ENCODE results near the gene BCL2L14. TPM values are rescaled to one million over a fixed set of nuclear protein-coding genes. Genes with fewer than 3 reads are reported as not detected.

The BCL2L14 gene
- total RNA-seq, 1 experiment from 2014 or later, result not detected

- POLR2A ChIA-PET (ENCODE audit: unreplicated experiment), result no interaction called here
- no peaks in the 10 kb centered on the region for H3K79me2 ChIP-seq (ENCODE audit: low read length)
- DNase-seq (no peak), ATAC-seq (no peak)
- no peak overlapping the region for H3K27ac ChIP-seq (ENCODE audit: low read length)
- H3K9ac ChIP-seq (ENCODE audit: low read length), result no peak overlapping the region
- no peak overlapping the region for H3K4me3 ChIP-seq (ENCODE audit: low read length)
- peaks cover 3% of the 10 kb centered on the region; the same call in 1 of the 2 replicates for H3K4me1 ChIP-seq (ENCODE audit: insufficient read depth, low read length)
- intact Hi-C loops (cut with micrococcal nuclease), result no loop called here
- no peaks in the 10 kb centered on the region for H3K27me3 ChIP-seq (ENCODE audit: low read length)
- no peak overlapping the region for H2AFZ ChIP-seq (ENCODE audit: low read length)
- CTCF ChIA-PET, result no interaction called here
- H3F3A ChIP-seq (ENCODE audit: low read length, unreplicated experiment), result no peaks in the 10 kb centered on the region
- H3K36me3 ChIP-seq (ENCODE audit: low read depth, low read length), result no peaks in the 10 kb centered on the region
- no peak for TF ChIP-seq CTCF (conservative IDR thresholded peaks at IDR 0.05; ENCODE audit: low read depth, low read length)
- no peak for TF ChIP-seq EZH2 (IDR thresholded peaks at IDR 0.05; ENCODE audit: low read length, unreplicated experiment)
- TF ChIP-seq EZH2phosphoT487 (IDR thresholded peaks at IDR 0.05; ENCODE audit: borderline replicate concordance, low read length), result no peak
- H3K9me2 ChIP-seq (replicated peaks; ENCODE audit: low read length), result no peaks in the 10 kb centered on the region
- no TSS peak for BruUV-seq (replicated peaks)
- no peak overlapping the region for H3K4me2 ChIP-seq (ENCODE audit: low read length)
- no peaks in the 10 kb centered on the region for H4K20me1 ChIP-seq (ENCODE audit: low read length)
- H3K9me3 ChIP-seq (ENCODE audit: low read length), result no peaks in the 10 kb centered on the region
Measured at GRCh38 chr12:12023456-12023855, 47.3 kb upstream of the BCL2L14 start.

GRCh38 chr12:12024911-12025682, 45.6 kb upstream of the BCL2L14 start:
- ATAC-seq, result no peak

More at GRCh38 chr12:12024911-12025682, 45.6 kb upstream of the BCL2L14 start:
- H3F3A ChIP-seq (ENCODE audit: low read length, unreplicated experiment), result no peaks in the 10 kb centered on the region
- H3K79me2 ChIP-seq (ENCODE audit: low read length), result no peaks in the 10 kb centered on the region
- no peak for TF ChIP-seq EZH2phosphoT487 (IDR thresholded peaks at IDR 0.05; ENCODE audit: borderline replicate concordance, low read length)
- no peak for TF ChIP-seq CTCF (conservative IDR thresholded peaks at IDR 0.05; ENCODE audit: low read depth, low read length)
- TF ChIP-seq EZH2 (IDR thresholded peaks at IDR 0.05; ENCODE audit: low read length, unreplicated experiment), result no peak
- H2AFZ ChIP-seq (ENCODE audit: low read length), result no peak overlapping the region
- no peak overlapping the region for H3K27ac ChIP-seq (ENCODE audit: low read length)
- BruUV-seq (replicated peaks), result no TSS peak
- H3K4me2 ChIP-seq (ENCODE audit: low read length), result no peak overlapping the region
- intact Hi-C loops (cut with micrococcal nuclease), result no loop called here
- H3K9me3 ChIP-seq (ENCODE audit: low read length), result no peaks in the 10 kb centered on the region
- no peaks in the 10 kb centered on the region for H4K20me1 ChIP-seq (ENCODE audit: low read length)
- ChIA-PET POLR2A (ENCODE audit: unreplicated experiment) (no interaction called here), CTCF (no interaction called here)
- H3K4me3 ChIP-seq (ENCODE audit: low read length), result no peak overlapping the region
- no peak overlapping the region for H3K9ac ChIP-seq (ENCODE audit: low read length)
- no peaks in the 10 kb centered on the region for H3K27me3 ChIP-seq (ENCODE audit: low read length)
- H3K36me3 ChIP-seq (ENCODE audit: low read depth, low read length), result no peaks in the 10 kb centered on the region
- no peak for DNase-seq
- no peaks in the 10 kb centered on the region for H3K9me2 ChIP-seq (replicated peaks; ENCODE audit: low read length)
- no peaks in the 10 kb centered on the region for H3K4me1 ChIP-seq (ENCODE audit: insufficient read depth, low read length)
